ENCODE data around the gene TTLL8.

DNA sequence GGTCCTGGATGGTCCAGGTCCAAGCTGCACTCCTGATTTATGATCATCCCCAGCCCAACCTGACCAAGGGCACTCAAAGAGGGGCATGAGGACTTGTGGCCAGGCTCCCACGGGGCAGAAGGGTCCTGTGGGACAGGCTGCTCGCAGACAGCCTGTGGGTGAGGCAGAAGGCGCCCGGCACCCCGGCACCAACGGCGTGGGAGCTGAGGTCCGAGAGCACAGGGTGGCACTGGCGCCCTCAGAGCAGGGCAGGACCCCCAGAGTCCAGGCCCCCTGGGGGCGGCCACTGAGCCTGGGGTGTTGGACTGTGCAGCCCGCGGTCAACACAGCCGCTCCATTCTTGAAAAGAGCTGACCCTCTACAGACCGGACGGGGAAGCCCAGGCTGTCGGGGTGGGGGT lies 48.8 kb downstream of the TTLL8 start:
- TF ChIP-seq, protein P1, sequence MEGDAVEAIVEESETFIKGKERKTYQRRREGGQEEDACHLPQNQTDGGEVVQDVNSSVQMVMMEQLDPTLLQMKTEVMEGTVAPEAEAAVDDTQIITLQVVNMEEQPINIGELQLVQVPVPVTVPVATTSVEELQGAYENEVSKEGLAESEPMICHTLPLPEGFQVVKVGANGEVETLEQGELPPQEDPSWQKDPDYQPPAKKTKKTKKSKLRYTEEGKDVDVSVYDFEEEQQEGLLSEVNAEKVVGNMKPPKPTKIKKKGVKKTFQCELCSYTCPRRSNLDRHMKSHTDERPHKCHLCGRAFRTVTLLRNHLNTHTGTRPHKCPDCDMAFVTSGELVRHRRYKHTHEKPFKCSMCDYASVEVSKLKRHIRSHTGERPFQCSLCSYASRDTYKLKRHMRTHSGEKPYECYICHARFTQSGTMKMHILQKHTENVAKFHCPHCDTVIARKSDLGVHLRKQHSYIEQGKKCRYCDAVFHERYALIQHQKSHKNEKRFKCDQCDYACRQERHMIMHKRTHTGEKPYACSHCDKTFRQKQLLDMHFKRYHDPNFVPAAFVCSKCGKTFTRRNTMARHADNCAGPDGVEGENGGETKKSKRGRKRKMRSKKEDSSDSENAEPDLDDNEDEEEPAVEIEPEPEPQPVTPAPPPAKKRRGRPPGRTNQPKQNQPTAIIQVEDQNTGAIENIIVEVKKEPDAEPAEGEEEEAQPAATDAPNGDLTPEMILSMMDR (IDR thresholded peaks at IDR 0.05; ENCODE audit: poor library complexity), result no peak
- no peak for TF ChIP-seq EZH2 (IDR thresholded peaks at IDR 0.05; ENCODE audit: borderline replicate concordance)
